OCI-LY7 (cell line): ENCODE data around the gene TRERF1. TPM values are rescaled to one million over a fixed set of nuclear protein-coding genes. Genes with fewer than 3 reads are reported as not detected.

Experiments
- BruUV-seq: library from RNA; stranded (reverse); fragments of 400-500 nt; replicated peaks from 2 replicates; lab custom pipeline; 2021; lab: Mats Ljungman, UMichigan
- CTCF ChIA-PET: fragments of 300-600 bp; sonication (Branson Sonifier 250); formaldehyde crosslinking; loops from one replicate; lab custom pipeline; 2022; ENCODE audit warnings: antibody characterized with exemption; ENCODE audit not compliant: unreplicated experiment; lab: Charles Lee
- POLR2A ChIA-PET: fragments of 300-600 bp; sonication (Branson Sonifier 250); formaldehyde crosslinking; loops from one replicate; lab custom pipeline; 2022; ENCODE audit warnings: antibody characterized with exemption; lab: Charles Lee
- DNase-seq: peaks from one replicate; pipeline ENCODE4 v3.0.0-alpha.2; 2015; ENCODE audit warnings: low spot score
- H2AFZ ChIP-seq: fragments of 200-600 bp; sonication (generic), shearing (Covaris generic); 2 replicates; pipeline ENCODE4 v1.6.1; 2014; ENCODE audit warnings: mild to moderate bottlenecking, antibody characterized with exemption, low read length, moderate library complexity
- H3K27ac ChIP-seq: fragments of 200-600 bp; sonication (generic); 2 replicates; pipeline ENCODE4 v1.5.1; 2014; ENCODE audit warnings: mixed run types, low read depth, mild to moderate bottlenecking, moderate library complexity, low read length, inconsistent platforms; ENCODE audit not compliant: poor library complexity, severe bottlenecking
- H3K36me3 ChIP-seq: fragments of 200-600 bp; sonication (generic); 2 replicates; pipeline ENCODE4 v1.6.1; 2014; ENCODE audit warnings: mild to moderate bottlenecking, antibody characterized with exemption, low read length, moderate library complexity, mixed read lengths; ENCODE audit not compliant: insufficient read depth
- H3K4me1 ChIP-seq: fragments of 200-600 bp; sonication (generic); 2 replicates; pipeline ENCODE4 v1.5.1; 2014; ENCODE audit warnings: mild to moderate bottlenecking, low read length; ENCODE audit not compliant: insufficient read depth, poor library complexity, severe bottlenecking
- H3K4me2 ChIP-seq: fragments of 200-600 bp; sonication (generic); 2 replicates; pipeline ENCODE4 v1.6.1; 2014; ENCODE audit warnings: mild to moderate bottlenecking, low read length
- H3K4me3 ChIP-seq: fragments of 200-600 bp; sonication (generic); 2 replicates; pipeline ENCODE4 v1.5.1; 2014; ENCODE audit warnings: mild to moderate bottlenecking, low read depth, low read length; ENCODE audit not compliant: poor library complexity, severe bottlenecking
- H3K79me2 ChIP-seq: fragments of 200-600 bp; sonication (generic); 2 replicates; pipeline ENCODE4 v1.6.1; 2016; ENCODE audit warnings: low read depth, mild to moderate bottlenecking, low read length, moderate library complexity, mixed read lengths; ENCODE audit not compliant: insufficient read depth
- H3K9me2 ChIP-seq: fragments of 200-600 bp; sonication (generic); 2 replicates; pipeline ENCODE4 v1.6.1; 2016; ENCODE audit warnings: mild to moderate bottlenecking, low read length, mixed read lengths; ENCODE audit not compliant: insufficient read depth
- H3K9me3 ChIP-seq: fragments of 200-600 bp; sonication (generic); 2 replicates; pipeline ENCODE4 v1.6.1; 2014; ENCODE audit warnings: mild to moderate bottlenecking, mixed run types, low read length, mixed read lengths
- H4K20me1 ChIP-seq: fragments of 200-600 bp; sonication (generic); 2 replicates; pipeline ENCODE4 v1.6.1; 2014; ENCODE audit warnings: mild to moderate bottlenecking, antibody characterized with exemption, low read length, moderate library complexity, mixed read lengths; ENCODE audit not compliant: insufficient read depth
- EZH2phosphoT487 ChIP-seq: fragments of 200-600 bp; sonication (generic); IDR thresholded peaks from 2 replicates; pipeline ENCODE4 v1.6.1; 2018; ENCODE audit warnings: low read depth, borderline replicate concordance, mild to moderate bottlenecking, mixed run types, antibody characterized with exemption, low read length, moderate library complexity, mixed read lengths
- intact Hi-C: fragments of 100-400 bp; cut with micrococcal nuclease; formaldehyde crosslinking; loops from one replicate; pipeline ENCODE4 v1.10.0; 2022; ENCODE audit not compliant: unreplicated experiment
- total RNA-seq, 2 experiments: library from RNA; depleted of rRNA in 1 of 2; stranded (reverse); fragments of >200 nt in 1 of 2; shearing (Covaris generic) in 1 of 2; gene quantifications; 2 replicates each; pipeline ENCODE4 v1.2.3, GENCODE V29; 2014 to 2022
- TF ChIP-seq, protein P1 (sequence below): fragments of 200-600 bp; sonication (generic); conservative IDR thresholded peaks from 2 replicates; pipeline ENCODE4 v1.5.1; 2014; ENCODE audit warnings: mild to moderate bottlenecking, antibody characterized with exemption, low read length, moderate library complexity, mixed read lengths

TRERF1 gene
- total RNA-seq, 2 experiments from 2014 or later, result 5.7 to 12.9 TPM

DNA sequence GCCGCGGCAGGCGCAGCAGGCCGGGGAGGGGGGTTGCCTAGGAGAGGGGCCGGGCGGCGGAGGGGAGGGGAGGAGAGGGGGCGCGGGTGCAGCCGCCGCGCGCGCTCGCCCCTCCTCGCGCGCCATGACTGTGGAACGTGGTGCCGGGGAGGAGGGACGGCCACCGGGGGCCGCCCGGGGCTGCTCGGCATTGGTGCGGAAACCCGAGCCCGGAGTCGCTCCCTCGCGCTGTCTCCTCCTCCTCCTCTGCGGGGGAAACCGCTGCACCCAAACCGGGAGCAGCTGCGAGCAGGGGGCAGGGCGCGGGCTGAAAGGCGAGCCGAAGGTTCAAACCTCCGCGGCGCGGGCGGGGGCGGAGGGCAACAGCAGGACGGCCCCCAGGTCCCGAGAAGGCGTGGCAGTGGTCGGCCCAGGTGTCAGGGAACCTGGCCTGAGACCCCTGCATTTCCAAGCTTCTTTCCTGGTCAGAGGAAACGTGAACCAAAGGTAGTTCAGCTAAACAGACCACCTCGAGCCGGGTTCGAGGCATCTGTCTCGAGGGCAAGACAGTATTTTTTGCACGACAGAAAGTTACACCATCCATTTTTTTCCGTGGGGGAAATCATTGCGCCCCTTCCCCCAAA, 1.4 kb upstream of the TRERF1 start:
- H3K4me1 ChIP-seq, result peaks cover 26% of the 10 kb centered on the region
- H3K9me2 ChIP-seq, result no peaks in the 10 kb centered on the region
- TF ChIP-seq EZH2phosphoT487, result no peak
- TF ChIP-seq, protein P1, sequence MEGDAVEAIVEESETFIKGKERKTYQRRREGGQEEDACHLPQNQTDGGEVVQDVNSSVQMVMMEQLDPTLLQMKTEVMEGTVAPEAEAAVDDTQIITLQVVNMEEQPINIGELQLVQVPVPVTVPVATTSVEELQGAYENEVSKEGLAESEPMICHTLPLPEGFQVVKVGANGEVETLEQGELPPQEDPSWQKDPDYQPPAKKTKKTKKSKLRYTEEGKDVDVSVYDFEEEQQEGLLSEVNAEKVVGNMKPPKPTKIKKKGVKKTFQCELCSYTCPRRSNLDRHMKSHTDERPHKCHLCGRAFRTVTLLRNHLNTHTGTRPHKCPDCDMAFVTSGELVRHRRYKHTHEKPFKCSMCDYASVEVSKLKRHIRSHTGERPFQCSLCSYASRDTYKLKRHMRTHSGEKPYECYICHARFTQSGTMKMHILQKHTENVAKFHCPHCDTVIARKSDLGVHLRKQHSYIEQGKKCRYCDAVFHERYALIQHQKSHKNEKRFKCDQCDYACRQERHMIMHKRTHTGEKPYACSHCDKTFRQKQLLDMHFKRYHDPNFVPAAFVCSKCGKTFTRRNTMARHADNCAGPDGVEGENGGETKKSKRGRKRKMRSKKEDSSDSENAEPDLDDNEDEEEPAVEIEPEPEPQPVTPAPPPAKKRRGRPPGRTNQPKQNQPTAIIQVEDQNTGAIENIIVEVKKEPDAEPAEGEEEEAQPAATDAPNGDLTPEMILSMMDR, result no peak
- peaks cover 29% of the 10 kb centered on the region; the same call in 1 of the 2 replicates for H3K79me2 ChIP-seq
- intact Hi-C loops, result loop anchor here (2.0 to 10.0 kb wide), 5 partner anchors 86 to 721 kb away; partner anchors contain the start of genes MRPS10, PRICKLE4 and TOMM6
- POLR2A ChIA-PET, result interaction anchor here (0.6 to 1.6 kb wide), 8 partner anchors 9 to 437 kb away, joined by 3 to 8 read pairs (median 3); no protein-coding TSS in a partner anchor
- H3K9me3 ChIP-seq, result no peaks in the 10 kb centered on the region
- H4K20me1 ChIP-seq, result no peaks in the 10 kb centered on the region
- peak overlapping the region; percentile 45 for H2AFZ ChIP-seq
- DNase-seq, result peak; percentile 88
- 0 out of 2 replicates have a peak, but pooled peaks cover 6% of the 10 kb centered on the region for H3K36me3 ChIP-seq
- peak overlapping the region; percentile 79 for H3K4me2 ChIP-seq
- H3K27ac ChIP-seq, result peak overlapping the region; percentile 77
- CTCF ChIA-PET, result no interaction called here
- peak overlapping the region; percentile 80 for H3K4me3 ChIP-seq
- no TSS peak for BruUV-seq

DNA sequence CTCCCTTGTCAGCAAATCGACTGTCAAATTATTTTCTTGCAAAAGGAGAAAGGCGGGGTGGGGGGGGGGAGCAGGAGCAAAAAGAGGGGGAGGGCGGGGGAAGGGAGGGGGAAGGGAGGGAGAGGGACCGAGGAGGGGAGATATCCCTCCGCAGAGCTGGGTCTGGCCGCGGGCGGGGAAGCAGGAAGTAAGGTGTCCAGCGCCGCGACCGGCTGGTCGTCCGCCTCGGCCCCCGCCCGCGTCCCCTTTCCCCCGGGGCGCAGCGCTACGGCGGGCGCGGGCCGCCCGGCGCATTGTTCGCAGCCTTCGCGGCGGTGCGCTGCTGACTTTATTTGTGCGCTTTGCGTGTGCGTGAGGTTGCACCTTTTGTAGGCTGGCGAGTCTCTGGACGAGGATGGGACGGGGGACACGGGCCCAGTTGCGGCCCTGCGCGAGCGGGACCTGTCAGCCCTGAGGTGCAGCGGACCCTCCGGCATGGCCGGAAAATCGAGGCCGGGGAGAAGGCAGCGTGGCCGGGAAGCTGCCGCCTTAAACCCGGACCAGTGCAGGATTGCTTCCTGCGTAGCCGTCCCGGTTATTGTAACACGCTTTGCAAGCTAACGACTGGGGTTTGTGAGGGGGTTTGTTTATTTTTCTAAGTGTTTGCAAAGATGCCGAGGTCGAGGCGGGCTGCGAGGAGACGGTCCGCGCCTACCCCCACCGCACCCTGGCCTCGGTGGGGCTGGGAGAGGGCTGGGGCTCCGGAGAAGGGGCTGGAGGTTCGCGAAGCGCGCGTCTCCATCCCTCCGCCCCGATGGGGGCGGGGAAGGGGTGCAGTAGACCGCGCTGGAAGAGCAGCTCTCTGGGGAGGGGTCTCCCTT, 675 bp upstream of the TRERF1 start:
- Histone ChIP-seq H3K27ac (peak overlapping the region; percentile 77), H3K4me1 (peaks cover 26% of the 10 kb centered on the region)

More for the DNA sequence above, 675 bp upstream of the TRERF1 start:
- ChIA-PET POLR2A (interaction anchor here (0.5 to 1.6 kb wide), 16 partner anchors 10 to 1404 kb away, joined by 3 to 12 read pairs (median 3); partner anchors contain the start of gene TAF8), CTCF (interaction anchor here (0.5 to 1.1 kb wide), 3 partner anchors 28 to 442 kb away, joined by 3 to 9 read pairs (median 5); no protein-coding TSS in a partner anchor)
- Histone ChIP-seq H2AFZ (peak overlapping the region; percentile 45), H3K9me2 (no peaks in the 10 kb centered on the region), H3K4me3 (peak overlapping the region; percentile 80), H3K36me3 (0 out of 2 replicates have a peak, but pooled peaks cover 10% of the 10 kb centered on the region), H4K20me1 (no peaks in the 10 kb centered on the region), H3K79me2 (peaks cover 30% of the 10 kb centered on the region; the same call in 1 of the 2 replicates), H3K4me2 (peak overlapping the region; percentile 99), H3K9me3 (no peaks in the 10 kb centered on the region)
- TF ChIP-seq, protein P1, result no peak
- no peak for TF ChIP-seq EZH2phosphoT487
- DNase-seq, result peak; percentile 88
- intact Hi-C loops, result loop anchor here (2.0 to 10.0 kb wide), 5 partner anchors 86 to 720 kb away; partner anchors contain the start of genes MRPS10, PRICKLE4 and TOMM6
- TSS peak; percentile 44 for BruUV-seq
